HG02870 (cell line): Measurements from ENCODE around the gene IFNLR1.

ENCODE experiments used
- ATAC-seq: cut with Tn5 transposase; IDR thresholded peaks from one replicate; pipeline ENCODE4 v1.9.1; 2021; ENCODE audit warnings: mild to moderate bottlenecking, moderate library complexity; ENCODE audit not compliant: unreplicated experiment

The IFNLR1 gene

DNA sequence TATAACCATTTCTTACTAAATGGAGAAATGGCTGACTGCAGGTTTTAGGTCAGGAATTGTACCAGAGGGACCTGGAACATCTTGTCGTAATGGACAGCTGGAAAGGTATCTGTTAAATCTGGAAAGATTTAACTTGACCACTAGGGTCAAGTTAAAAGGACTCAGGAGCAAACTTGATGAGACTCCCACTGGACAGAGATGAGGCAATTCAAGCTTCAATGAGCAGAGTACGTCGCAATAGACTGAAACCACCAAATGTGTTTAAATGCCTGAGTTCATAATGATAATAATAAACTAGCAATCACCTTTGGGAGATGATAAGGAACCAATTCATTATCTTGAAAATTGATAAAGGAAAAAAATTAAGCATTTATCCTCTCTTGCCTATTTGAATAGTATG lies 8.7 kb downstream of the IFNLR1 start:
- ATAC-seq, result no peak

DNA sequence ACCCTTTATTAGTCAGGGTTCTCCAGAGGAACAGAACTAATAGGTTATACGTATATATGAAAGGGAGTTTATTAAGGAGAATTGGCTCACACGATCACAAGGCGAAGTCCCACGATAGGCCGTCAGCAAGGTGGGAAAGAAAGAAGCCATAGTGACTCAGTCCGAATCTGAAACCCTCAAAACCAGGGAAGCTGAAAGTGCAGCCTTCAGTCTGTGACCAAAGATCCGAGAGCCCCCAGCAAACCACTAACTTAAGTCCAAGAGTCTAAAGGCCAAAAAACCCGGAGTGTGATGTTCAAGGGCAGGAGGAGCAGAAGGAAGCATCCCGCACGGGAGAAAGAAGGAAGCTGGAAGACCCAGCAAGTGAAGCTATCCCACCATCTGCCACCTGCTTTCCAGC lies 9.9 kb downstream of the IFNLR1 start:
- ATAC-seq, result no peak

DNA sequence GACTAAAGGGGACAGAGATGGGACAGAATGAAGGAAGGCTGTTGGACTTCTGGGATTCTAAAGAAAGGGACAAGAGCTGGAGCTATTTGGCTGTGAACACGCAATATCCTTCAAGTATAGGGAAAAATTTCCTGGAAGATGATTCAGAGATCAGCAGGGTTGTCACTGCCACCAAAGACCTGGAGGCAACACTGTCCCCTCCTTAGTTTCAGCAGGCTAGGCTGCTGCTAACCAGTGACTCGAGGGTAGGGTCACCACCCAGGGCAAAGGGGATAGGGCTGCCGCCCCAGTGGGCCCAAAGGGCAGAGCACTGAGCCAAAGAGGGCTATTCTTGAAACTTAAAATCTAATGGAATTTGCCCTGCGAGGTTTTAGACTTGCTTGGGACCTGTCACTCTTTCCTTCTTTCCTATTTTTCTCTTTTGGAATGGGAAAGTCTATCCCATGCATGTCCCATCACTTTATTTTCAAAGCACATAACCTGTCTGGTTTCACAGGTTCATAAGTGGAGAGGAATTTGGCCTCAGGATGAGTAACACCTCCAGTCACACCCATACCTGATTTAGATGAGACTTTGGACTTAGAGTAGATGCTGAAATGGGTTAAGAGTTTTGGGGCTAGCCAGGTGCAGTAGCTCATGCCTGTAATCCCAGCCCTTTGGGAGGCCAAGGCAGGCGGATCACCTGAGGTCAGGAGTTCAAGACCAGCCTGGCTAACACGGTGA lies 11.9 kb downstream of the IFNLR1 start:
- no peak for ATAC-seq

DNA sequence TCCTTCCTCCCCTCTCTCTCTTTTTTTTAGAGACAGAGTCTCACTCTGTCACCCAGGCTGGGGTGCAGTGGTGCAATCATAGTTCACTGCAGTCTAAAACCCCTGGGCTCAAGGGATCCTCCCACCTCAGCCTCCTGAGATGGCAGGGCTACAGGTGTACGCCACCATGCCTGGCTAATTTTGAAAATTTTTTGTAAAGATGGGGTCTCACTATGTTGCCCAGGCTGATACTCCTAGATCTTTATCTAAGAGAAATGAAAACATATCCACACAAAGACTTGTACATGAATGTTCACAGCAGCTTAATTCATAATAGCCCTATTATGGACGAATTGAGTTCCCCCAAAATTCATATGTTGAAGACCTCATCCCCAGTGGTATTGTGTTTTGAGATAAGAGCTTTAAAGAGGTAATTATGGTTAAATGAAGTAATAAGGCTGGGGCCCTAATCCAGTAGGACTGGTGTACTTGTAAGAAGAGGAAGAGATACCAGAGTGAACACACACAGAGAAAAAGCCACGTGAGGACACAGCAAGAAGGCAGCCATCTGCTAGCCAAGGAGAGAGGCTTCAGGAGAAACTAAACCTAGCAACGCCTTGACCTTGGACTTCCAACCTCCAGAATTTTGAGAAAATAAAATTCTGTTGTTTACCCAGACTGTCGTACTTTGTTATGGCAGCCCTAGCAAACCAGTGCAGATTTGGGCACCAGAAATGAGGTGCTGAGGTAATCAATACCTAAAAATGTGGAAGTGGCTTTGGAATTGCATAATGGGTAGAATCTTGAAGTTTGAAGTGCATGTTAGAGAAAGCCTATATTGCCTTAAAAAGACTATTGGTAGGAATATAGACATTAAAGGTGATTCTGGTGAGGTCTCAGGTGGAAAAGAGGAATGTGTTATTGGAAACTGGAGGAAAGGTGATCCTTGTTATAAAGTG lies 13.2 kb downstream of the IFNLR1 start:
- no peak for ATAC-seq

DNA sequence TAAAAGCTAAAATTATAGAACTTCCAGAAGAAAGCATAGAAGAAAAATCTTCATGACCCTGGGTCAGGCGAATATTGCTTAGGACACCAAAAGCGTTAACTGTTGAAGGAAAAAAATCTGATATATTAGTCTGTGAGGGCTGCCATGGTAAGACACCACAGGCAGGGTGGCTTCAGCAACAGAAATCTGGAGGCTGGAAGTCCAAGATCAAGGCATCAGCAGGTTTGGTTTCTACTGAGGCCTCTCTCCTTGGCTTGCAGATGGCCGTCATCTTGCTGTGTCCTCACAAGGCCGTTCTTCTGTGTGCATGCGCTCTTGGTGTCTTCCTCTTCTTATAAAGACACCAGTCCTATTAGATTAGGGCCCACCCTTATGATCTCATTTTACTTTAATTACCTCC lies 14.5 kb downstream of the IFNLR1 start:
- ATAC-seq, result no peak

DNA sequence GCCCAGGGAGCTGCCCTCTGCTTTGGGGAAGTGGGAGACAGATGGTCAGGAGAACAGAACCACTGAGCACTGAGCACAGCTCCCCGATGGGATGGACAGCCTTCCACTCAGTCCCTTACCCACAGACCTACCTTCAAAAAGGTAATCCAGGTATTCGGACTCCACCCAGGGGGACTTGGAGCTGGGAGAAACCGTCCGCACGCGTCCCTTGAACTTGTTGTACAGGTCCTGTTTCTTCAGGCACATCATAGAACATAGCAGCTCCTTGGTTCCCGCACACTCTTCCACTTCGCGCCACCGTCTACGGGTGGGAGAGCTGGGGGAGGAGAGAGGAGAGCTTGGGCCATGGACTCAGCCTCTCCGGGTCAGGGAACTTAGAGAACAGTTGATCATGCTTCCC lies 17.8 kb downstream of the IFNLR1 start:
- ATAC-seq, result no peak

DNA sequence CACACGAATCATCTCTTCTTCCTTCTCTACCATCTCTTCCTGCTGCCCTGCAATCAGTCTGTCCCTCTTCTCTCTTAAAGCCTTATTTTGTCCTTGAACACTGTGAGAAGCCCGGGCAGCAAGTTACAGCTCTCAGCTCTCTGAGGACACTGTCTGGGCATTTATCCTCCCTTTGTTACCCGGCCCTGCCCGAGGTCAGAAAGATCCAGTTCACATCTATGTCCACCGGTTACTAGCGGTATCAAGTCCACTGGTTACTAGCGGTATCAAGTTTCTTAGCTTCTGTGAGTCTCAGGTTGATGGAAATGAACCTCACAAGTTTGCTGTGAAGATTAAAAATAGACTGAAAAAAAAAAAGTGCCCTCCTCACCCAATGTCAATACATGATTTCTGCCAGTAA lies 18.8 kb downstream of the IFNLR1 start:
- no peak for ATAC-seq

DNA sequence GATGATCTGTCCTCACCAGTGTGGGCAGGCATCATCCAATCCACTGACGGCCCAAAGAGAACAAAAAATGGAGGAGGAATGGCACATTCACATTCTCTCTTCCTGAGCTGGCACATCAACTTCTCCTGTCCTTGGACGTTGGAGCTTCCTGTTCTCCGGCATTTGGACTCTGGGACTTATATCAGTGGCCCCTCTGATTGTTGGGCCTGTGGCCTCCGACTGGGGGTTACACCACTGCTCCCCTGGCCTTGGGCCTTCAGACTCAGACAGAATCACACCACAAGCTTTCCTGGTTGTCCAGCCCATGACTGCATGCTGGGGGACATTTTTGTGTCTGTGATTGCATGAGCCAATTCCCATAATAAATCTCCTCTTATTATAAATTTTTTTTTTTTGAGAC lies 20.1 kb downstream of the IFNLR1 start:
- no peak for ATAC-seq

DNA sequence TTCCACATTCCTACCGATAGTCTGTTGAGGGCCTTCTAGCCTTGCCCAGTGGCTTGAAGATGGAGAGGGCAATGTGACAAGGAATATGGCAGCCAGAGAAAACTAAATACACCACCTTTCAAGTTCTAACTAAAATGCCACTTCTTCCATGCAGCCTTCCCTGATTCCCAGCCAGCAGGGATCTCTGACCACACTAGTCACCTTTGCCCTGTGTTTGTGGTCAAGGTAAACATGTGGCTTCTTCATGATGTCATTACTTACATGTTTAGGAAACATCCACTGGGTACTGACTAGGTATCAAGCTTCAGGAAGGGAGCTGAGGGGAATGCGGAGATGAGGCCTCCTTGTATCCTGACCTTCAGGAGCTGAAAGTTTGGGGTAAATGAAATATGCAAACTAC lies 21.6 kb downstream of the IFNLR1 start:
- no peak for ATAC-seq

DNA sequence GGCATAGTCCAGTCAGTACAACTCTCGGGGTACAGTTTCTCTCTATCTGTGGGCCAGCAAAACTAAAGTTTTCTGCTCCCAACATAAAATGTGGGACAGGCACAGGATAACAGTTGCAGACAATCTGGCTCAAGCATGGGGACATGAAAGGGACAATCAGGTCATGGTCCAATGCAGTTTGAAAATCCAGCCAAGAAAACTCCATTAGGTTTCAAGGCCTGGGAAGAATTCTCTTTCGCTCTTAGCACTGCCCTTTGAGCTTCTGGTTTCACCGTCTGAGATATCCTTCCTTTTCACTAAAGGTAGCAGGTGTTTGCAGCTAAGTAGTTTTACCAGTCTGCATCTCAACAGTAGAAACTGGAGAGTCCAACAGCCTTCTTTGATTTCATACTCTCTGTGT lies 23.1 kb downstream of the IFNLR1 start:
- ATAC-seq, result no peak

DNA sequence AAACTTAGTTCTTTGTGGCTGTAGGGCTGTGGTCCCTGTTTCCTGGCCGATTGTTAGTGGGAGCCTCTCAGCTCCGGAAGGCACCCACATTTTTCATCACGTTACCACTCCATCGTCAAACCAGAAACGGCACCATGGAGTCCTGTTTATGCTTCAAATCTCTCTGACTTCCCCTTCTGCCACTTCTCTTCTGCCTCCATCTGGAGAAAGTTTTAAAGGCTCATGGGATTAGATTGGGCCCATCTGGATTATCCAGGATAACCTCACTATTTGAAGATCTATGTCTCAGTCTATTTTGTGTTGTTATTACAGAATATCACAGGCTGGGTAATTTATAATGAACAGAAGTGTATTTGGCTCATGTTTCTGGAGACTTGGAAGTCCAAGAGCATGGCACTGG lies 24.9 kb downstream of the IFNLR1 start:
- ATAC-seq, result no peak

DNA sequence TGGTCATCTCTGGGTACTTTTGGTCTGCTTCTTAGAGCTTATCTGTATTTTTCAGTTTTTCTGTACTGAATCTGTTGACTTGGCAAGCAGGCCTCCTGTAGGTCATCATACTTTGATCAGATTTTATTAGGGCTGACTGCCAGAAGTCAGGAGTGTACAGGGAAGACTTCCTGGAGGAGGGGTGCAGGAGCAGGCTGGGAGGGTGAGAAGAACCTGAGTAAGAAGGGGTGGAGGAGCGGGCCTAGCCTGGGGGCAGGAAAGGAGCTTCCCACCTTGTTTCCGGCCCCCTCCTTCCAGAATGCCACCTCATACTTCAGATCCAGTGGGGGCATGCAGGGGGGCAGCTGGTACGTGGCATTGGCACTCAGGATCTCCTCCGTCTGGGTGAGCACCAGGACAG lies 25.8 kb downstream of the IFNLR1 start:
- no peak for ATAC-seq

DNA sequence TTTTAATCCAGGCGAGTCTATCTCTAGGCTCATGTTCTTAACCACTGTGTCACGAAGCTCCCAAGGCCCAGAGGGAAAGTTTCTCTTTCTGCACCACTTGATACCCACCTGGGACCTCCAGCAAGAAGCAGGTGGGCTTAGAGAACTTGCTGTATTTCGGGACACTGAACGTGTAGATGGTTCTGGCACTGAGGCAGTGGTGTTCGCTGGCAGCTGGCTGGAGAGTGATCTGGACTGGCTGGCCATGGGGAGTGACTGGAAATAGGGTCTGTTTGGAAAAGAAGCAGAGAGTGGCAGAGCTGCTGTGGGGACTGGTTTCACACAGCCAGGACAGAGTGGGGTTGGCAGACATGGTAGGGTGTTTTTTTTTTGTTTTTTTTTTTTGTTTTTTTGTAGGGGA lies 27.7 kb downstream of the IFNLR1 start:
- no peak for ATAC-seq

DNA sequence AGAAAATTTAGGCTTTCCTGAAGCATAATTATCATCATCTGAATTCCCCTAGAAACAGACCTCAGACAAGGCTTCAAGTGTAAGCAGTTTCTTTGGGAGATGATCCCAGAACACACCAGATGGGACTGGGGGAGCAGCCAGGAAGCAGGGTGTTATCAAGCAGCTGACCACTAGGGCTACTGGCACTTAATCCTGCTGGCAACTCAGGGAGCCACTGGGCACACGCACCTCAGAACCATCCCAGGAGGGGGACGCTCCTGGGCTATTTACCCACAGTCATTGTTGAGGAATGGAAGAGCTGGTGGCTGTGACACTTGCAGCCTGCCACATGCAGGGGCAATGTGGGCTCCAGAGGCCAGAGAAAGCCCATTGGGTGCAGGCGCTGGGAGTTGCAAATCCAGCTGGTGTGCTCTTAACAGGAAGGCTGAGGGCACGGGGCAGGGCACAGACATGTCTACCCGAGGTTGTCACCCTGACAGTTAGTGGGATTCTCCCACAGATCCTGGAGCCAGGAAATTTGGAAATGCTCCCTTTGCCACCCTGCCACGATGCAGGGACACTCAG lies 29.1 kb downstream of the IFNLR1 start:
- no peak for ATAC-seq

DNA sequence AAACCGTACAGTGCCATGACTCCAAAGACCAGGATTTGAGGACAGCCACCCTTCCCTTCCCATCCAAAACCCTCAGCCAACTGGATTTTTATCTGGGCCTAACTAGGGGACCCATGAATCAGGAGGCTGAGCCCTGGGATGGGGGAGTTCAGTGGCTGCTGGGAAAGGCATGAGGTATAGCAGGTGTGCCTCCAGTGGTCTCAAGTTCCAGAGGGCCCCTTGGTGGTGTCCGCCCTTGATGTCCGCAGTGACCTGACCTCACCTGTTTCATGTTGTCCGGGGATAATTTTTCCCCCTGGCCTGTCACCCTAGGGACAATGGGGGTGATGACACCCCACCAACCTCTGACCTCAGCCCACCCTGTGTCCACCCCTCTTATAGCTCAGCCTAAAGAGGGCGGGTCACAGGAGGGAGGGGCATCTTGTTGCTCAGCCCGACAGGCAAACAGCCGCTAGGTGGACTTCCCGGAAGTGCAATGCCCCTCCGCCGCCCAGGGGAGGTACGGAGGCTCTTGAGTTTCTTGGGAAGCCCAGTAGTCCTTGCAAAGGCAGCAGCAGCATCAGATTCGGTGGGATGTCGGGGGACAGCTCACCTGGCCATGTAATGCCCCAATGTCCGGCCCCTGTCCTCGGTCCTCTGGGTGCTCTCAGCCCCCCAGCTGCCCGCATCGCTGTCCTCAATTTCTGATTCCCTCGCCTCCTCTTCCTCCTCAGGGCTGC lies 30.4 kb downstream of the IFNLR1 start:
- no peak for ATAC-seq

DNA sequence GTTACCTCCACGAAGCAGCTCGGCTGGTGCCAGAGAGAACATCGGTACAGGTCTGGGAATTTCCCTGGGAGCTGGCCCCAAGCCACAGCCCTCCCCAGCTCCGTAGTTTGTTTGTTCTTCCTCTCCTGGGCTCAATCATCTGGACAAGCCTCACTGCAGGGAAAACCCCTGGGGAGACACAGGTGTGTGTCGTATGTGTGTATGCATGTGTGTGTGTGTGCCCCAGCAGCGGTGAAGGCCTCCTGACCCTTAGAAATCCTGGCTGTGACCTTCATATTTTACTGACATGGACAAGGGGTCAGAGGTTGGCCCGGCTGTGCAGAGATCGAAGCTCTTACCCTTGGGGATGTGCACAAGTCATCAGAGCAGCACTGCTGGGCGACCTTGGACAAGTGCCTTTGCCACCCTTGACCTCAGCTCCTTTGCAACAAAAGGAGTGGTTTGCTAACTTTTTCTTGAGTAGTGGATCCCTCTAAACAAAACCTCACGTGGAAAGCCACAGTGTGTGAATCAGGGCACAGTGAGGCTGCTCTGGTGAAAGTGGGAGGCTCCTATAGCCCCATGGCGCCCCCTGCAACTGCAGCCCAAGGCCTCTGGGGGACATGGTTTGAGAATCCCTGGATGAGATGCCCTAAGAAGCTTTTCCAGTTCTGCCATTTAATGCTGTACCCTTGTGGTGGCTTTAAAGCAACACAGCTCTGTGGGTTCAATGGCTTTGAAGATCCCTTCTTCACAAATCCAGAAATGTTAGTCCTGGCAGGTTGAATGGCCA lies 31.9 kb downstream of the IFNLR1 start:
- no peak for ATAC-seq

DNA sequence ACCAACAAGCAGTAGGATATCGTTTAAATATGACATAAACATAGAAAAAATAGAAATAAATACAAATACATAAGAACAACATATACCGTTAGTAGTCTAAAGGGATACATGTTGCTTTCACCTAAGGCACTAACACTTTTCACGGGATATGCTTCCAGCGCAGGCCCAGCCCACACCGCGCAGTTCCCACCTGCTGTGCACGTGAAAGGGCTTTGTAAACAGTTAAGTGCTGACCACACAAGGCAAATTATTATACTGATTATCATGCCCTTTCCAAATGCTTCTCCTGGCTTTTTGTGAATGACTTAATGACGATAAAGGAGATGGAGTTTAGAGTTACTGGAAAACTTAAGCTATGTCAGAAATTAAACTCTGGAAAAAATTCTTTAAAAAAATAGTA lies 32.9 kb downstream of the IFNLR1 start:
- no peak for ATAC-seq

DNA sequence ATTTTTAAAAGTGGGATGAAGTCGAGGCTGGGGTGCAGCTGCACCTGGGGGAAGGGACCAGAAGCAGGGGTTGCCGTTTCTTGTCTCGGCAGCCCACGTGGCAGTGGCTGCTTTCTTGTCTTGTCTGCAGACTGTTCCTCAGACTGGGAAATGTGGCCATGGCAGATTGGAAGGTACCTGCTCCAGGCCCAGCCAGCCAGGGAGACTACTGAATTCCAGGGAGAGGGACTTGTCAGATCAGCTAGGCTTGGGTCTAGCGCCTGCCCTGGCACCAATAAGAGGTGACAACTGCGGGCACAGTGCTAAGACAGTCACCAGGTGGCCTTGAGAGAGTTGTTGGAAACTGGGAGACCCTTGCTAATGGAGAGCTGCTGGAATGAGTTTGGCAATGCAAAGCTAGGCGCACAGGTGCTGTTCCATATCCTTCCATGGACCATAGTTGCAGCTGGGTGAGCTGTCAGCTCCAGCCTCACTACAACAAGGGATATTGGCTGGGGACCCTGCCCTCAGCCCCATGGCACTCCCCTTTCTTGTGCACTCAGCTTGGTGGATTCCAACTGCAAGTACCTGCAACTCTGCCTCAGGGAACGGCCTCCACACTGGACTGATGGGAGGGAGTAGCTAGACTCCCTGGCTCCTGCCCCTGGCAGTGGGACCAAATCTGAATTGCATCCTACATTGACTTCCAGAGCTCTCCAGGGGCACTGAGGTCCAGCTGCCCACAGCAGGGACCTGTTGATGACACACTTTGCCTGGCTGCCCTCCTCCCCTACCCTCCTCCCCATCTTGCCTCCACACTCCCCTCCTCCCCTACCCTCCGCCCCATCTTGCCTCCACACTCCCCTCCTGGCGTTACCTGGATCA lies 34.2 kb downstream of the IFNLR1 start:
- ATAC-seq, result no peak

DNA sequence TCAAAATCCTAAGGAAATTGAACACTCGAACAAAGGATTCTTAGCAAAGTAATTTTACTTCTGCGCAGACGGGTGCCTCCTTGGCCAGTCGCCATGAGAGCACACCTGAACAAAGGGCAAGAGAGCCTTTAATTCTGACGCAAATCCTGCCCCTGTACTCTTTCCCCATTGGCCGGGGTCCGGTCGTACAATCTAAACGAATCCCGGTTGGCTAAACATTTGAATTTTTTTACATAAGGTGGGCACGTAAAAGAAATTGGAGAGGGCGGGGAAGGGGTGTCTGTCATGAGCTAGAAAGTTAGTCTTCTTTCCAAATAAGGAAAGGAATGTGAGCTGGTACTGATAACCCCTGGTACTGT lies 35.9 kb downstream of the IFNLR1 start:
- ATAC-seq, result no peak
